GM18519 (cell line): ENCODE data around the gene FRMD6.
"Not testable (repeated sequence)": the region's sequence is repeated elsewhere in the genome, so short reads cannot be mapped to it uniquely, and the experiment has no call there.

ENCODE experiments used
- ATAC-seq: cut with Tn5 transposase; IDR thresholded peaks from one replicate; pipeline ENCODE4 v1.9.1; 2021; ENCODE audit warnings: mild to moderate bottlenecking, moderate library complexity; ENCODE audit not compliant: unreplicated experiment, low FRiP score

FRMD6 gene

GRCh38 chr14:51716610-51717009 lies 64.9 kb downstream of the FRMD6 start:
- no peak for ATAC-seq

DNA sequence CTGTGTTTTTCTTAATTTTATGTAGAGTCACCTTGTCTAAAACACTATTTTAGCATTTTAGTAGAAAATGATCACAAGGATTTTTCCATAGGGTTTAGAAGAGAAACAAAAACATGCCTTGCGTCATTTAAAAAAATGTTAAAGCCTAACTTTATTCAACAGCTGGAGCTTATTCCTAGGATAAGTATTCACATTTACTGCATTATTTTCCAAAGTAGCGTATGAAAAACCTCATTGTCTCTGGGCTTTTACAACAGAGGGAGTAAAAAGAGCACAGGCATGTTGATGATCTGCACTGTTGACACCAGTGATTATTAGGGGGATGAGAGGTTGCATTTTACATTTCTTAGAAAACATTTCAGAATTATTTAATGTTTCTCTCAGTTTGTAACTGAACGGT lies 66.1 kb downstream of the FRMD6 start:
- no peak for ATAC-seq

- ATAC-seq, result no peak
These were observed 68.2 kb downstream of the FRMD6 start for GRCh38 chr14:51719955-51720354.

GRCh38 chr14:51723990-51724389 lies 72.3 kb downstream of the FRMD6 start:
- ATAC-seq, result no peak

- ATAC-seq, result no peak
These were observed 72.9 kb downstream of the FRMD6 start for GRCh38 chr14:51724650-51725049.

DNA sequence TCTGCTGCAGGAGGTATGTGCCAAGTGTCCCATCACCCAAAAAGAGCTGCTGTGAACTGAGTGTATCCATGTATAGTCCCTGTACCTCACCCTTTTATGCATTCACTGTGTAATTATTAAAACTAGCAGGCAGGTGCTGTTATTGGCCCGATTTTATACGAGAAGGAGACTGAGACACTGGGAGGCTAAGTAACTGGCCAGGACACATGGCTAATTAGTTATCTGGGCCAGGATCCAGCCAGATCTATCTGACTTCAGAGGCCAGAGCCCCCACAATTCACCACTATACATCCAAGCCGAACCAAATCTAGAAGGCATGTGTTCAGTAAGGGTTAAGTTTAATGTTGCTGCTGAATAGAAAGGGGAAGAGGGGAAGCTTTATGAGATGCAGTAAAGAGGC lies 73.4 kb downstream of the FRMD6 start:
- ATAC-seq, result no peak

DNA sequence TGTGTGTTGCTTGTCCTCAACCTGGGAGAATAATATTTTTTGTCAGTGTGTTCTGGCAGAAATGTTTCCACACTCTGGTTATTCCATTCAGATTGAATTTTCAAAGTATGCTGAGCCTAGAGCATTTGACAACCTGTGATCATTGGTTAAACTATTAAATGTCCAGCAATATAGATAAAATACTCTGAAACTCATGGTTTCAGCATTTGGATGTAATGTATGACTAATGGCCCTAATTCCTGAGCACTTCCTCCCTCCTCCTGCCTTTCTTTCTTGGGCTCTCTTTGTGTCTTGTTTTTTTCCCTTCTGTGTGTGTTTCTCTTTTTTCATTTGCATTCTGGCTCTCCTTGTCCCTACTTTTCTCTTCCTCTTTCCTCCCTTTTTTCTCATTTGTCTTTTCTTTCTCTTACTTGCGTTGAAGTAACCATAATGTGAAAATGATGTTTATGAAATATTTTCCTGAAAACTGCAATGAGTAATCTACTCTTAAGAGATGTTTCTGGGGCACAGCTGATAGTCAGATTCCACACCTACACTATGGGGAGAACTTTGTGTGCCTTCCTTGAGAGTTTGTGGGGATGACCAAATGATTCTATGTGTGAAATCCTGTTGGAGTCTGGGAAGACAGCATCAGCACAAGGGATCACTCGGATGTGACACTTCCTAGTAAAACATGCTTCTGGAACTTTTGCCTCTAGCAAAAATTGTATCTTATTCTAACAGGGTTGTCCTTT lies 74.6 kb downstream of the FRMD6 start:
- ATAC-seq, result no peak

GRCh38 chr14:51727526-51727925 lies 75.8 kb downstream of the FRMD6 start:
- no peak for ATAC-seq

DNA sequence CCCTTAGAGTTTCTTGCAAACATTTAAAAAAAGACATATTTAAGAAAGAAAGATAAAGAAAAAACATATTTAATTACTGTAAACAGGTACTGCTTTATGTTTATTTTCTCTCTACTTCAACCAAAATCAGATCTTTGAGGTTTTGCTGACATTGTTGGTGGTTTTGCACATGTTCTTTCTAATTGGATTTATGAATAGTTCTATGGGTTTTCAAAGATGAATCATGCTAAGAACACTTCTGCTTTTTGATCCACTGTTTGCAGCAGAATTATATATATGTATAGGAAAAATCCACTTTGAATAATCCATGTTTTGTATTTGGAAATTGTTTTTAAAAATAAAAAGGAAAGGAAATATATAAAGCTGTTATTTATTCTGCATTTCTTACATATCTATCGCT lies 78.4 kb downstream of the FRMD6 start:
- ATAC-seq, result no peak

GRCh38 chr14:51730684-51731083 lies 79.0 kb downstream of the FRMD6 start:
- no peak for ATAC-seq

- no peak for ATAC-seq
These were observed 80.9 kb downstream of the FRMD6 start for GRCh38 chr14:51732494-51733112.

GRCh38 chr14:51733147-51733546 lies 81.4 kb downstream of the FRMD6 start:
- ATAC-seq, result no peak

GRCh38 chr14:51735851-51736250 lies 84.1 kb downstream of the FRMD6 start:
- no peak for ATAC-seq

- ATAC-seq, result no peak
These were observed 87.0 kb downstream of the FRMD6 start for GRCh38 chr14:51738754-51739153.

- no peak for ATAC-seq
These were observed 91.9 kb downstream of the FRMD6 start for GRCh38 chr14:51743588-51744000.

- no peak for ATAC-seq
These were observed 92.8 kb downstream of the FRMD6 start for GRCh38 chr14:51744372-51745130.

DNA sequence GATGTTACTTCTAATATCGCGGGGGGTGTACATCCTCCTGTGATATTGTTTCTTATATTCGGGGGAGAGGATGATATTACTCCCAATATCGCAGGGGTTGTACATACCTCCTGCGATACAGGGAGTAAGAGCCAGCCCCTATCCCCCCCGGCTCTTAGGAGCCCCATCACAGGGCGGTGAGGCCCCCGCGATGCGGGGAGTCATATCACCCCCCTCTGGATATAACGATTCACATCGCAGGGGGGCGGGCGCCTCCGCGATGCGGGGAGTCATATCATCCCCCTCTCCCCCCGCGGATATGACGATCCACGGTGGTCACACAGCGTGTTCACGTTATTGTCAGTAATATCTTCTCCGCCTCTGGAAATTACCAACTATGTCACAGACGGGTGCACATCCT lies 95.1 kb downstream of the FRMD6 start:
- ATAC-seq, result not testable (repeated sequence)

DNA sequence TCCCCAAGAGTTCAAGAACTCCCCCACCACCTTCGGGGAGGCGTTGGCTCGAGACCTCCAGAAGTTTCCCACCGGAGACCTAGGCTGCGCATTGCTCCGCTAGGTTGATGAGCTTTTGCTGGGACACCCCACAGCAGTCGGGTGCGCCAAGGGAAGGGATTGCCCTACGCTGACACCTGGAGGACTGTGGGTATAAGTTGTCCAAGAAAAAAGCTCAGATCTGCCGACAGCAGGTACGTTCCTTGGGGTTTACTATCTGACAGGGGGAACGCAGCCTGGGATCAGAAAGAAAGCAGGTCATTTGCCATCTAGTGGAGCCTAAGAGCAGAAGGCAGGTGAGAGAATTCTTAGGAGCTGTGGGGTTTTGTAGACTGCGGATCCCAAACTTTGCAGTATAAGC lies 98.8 kb downstream of the FRMD6 start:
- ATAC-seq, result no peak

- not testable (repeated sequence) for ATAC-seq
These were observed 100.1 kb downstream of the FRMD6 start for GRCh38 chr14:51751611-51752345.

DNA sequence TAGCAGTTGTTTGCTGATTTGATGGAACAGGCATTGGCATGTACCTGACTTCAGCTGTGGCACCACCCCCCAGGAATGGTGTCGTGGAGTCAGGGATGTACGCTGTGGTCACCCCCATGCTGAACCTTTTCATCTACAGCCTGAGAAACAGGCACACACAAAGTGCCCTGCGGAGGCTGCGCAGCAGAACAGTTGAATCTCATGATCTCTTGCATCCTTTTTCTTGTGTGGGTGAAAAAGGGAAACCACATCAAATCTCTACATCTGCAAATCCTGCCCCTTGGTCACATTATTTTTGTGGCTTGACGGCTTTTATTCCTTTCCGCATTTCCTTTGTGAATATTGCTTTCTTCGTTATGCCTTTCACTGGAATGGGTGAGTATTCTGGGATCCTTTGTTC lies 106.0 kb downstream of the FRMD6 start:
- not testable (repeated sequence) for ATAC-seq

DNA sequence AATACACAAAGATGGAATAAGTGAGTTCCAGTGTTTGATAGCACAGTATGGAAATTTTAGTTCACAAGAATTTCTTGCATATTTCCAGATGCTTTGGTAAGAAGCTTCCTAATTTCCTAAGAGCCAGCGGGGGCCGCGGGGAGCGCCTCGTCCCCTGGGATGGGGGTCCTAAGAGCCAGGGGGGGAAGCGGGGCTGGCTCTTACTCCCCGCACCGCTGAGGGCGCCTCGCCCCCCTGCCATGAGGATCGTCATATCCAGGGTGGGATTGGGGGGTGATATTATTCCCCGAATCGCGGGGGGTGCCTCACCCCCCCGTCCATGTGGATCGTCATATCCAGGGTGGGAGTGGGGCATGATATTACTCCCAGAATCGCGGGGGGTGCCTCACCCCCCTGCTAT lies 108.2 kb downstream of the FRMD6 start:
- ATAC-seq, result no peak
